HepG2 (cell line): Measurements from ENCODE around the gene P2RX5. TPM values are rescaled to one million over a fixed set of nuclear protein-coding genes. Genes with fewer than 3 reads are reported as not detected.

Experiments used
- ATAC-seq: fragments of 200-7000 bp; cut with Tn5 transposase; 3 replicates; pipeline ENCODE4 v1.9.1; 2020; ENCODE audit warnings: mild to moderate bottlenecking, moderate library complexity
- BruUV-seq: library from RNA; stranded (reverse); fragments of 400-500 nt; replicated peaks from 2 replicates; lab custom pipeline; 2021; lab: Mats Ljungman, UMichigan
- CTCF ChIA-PET: fragments of 300-600 bp; formaldehyde crosslinking; extraction: SDS; loops from one replicate; lab custom pipeline; 2021; ENCODE audit warnings: low total read pairs, inconsistent platforms, low intra/inter-chr PET ratio; lab: Yijun Ruan, JAX
- POLR2A ChIA-PET: fragments of 350-600 bp; sonication (Branson Sonifier 250); formaldehyde crosslinking; loops from one replicate; lab custom pipeline; 2020; ENCODE audit warnings: antibody characterized with exemption, inconsistent platforms; lab: Yijun Ruan, JAX
- DNase-seq: peaks from one replicate; pipeline ENCODE4 v3.0.0-alpha.2; 2015; ENCODE audit warnings: low spot score
- FAIRE-seq: peaks from 3 replicates; lab custom pipeline; 2011; peaks lifted over from hg19 to GRCh38; lab: Jason Lieb, UNC
- H2AFZ ChIP-seq: one replicate; pipeline ENCODE4 v1.6.1; 2011; ENCODE audit warnings: low read length, inconsistent platforms
- H3K27ac ChIP-seq: fragments of 300-600 bp; 3 replicates; pipeline ENCODE4 v1.8.0; 2011; ENCODE audit warnings: mixed run types, mild to moderate bottlenecking, mixed read lengths, low read length, inconsistent platforms; ENCODE audit not compliant: insufficient read depth; ENCODE audit errors: extremely low read length
- H3K27me3 ChIP-seq, 2 experiments: fragments of 200-600 bp in 1 of 2; 2 replicates in 1 of 2; 3 replicates in 1 of 2; pipeline versions ENCODE4 v1.6.0 to v1.8.0; 2011; ENCODE audit warnings: low read length in 2 of 2, mild to moderate bottlenecking in 2 of 2, moderate library complexity in 2 of 2, inconsistent platforms in 1 of 2; ENCODE audit not compliant: insufficient read depth in 2 of 2, control insufficient read depth in 1 of 2
- H3K36me3 ChIP-seq, 2 experiments: fragments of 200-600 bp in 1 of 2; replicated peaks in 1 of 2; 2 replicates in 1 of 2; 3 replicates in 1 of 2; pipeline versions ENCODE4 v1.5.1 to v1.8.0; 2011; ENCODE audit warnings: low read length in 2 of 2, inconsistent platforms in 1 of 2; ENCODE audit not compliant: insufficient read depth in 2 of 2, control insufficient read depth in 1 of 2
- H3K4me1 ChIP-seq: 2 replicates; pipeline ENCODE4 v1.5.1; 2012; ENCODE audit warnings: low read length, inconsistent platforms; ENCODE audit not compliant: insufficient read depth
- H3K4me2 ChIP-seq: 2 replicates; pipeline ENCODE4 v1.6.0; 2011; ENCODE audit warnings: low read depth, low read length, inconsistent platforms
- H3K4me3 ChIP-seq, 3 experiments: fragments of 200-600 bp in 1 of 3; sonication (generic), shearing (Covaris generic) in 1 of 3; replicated peaks in 1 of 3; 2 replicates each; pipeline ENCODE4 v1.5.1; 2011 to 2016; ENCODE audit warnings: low read length in 3 of 3, inconsistent platforms in 2 of 3, low read depth in 2 of 3, mild to moderate bottlenecking in 2 of 3, control low read depth in 1 of 3, mixed read lengths in 1 of 3; ENCODE audit not compliant: insufficient read depth in 1 of 3
- H3K79me2 ChIP-seq: one replicate; pipeline ENCODE4 v1.6.1; 2011; ENCODE audit warnings: low read length, inconsistent platforms; ENCODE audit not compliant: insufficient read depth
- H3K9ac ChIP-seq: 2 replicates; pipeline ENCODE4 v1.6.0; 2011; ENCODE audit warnings: mild to moderate bottlenecking, low read depth, low read length, inconsistent platforms; ENCODE audit not compliant: insufficient read depth
- H3K9me3 ChIP-seq: 2 replicates; pipeline ENCODE4 v1.5.1; 2012; ENCODE audit warnings: mild to moderate bottlenecking, low read length
- H4K20me1 ChIP-seq: 2 replicates; pipeline ENCODE4 v1.6.0; 2011; ENCODE audit warnings: inconsistent platforms, mild to moderate bottlenecking, low read length, moderate library complexity; ENCODE audit not compliant: insufficient read depth
- ADNP ChIP-seq: sonication (generic); formaldehyde crosslinking; IDR thresholded peaks from 2 replicates; pipeline ENCODE4 v1.4.0; 2020; ENCODE audit warnings: missing genetic modification reagents
- GLI4 ChIP-seq: sonication (generic); formaldehyde crosslinking; IDR thresholded peaks from 2 replicates; pipeline ENCODE4 v1.5.1; 2020; ENCODE audit warnings: missing genetic modification reagents, mild to moderate bottlenecking, moderate library complexity, borderline replicate concordance
- GTF2F1 ChIP-seq: fragments of 150-350 bp; IDR thresholded peaks from 2 replicates; pipeline ENCODE4 v1.6.1; 2014; ENCODE audit warnings: low read length
- IKZF1 ChIP-seq: fragments of 450-650 bp; IDR thresholded peaks from 2 replicates; pipeline ENCODE4 v1.7.1; 2016
- ISX ChIP-seq: sonication (generic); formaldehyde crosslinking; conservative IDR thresholded peaks from 2 replicates; pipeline ENCODE4 v1.5.0; 2020; ENCODE audit warnings: missing genetic modification reagents
- JARID2 ChIP-seq: sonication (generic); formaldehyde crosslinking; IDR thresholded peaks from 2 replicates; pipeline ENCODE4 v1.8.1; 2023; ENCODE audit warnings: missing genetic modification reagents, inconsistent platforms; ENCODE audit not compliant: insufficient replicate concordance
- LCORL ChIP-seq, 2 experiments: fragments of 450-650 bp in 1 of 2; sonication (generic) in 1 of 2; formaldehyde crosslinking in 1 of 2; IDR thresholded peaks; 2 replicates each; pipeline versions ENCODE4 v1.5.0 to v1.6.1; 2017 to 2020; ENCODE audit warnings: antibody characterized with exemption in 1 of 2, missing genetic modification reagents in 1 of 2
- NR2F6 ChIP-seq, 2 experiments: IDR thresholded peaks; 2 replicates each; pipeline ENCODE4 v1.6.1; 2016; ENCODE audit warnings: antibody characterized with exemption in 1 of 2, mild to moderate bottlenecking in 1 of 2
- REL ChIP-seq: sonication (generic); formaldehyde crosslinking; conservative IDR thresholded peaks from 2 replicates; pipeline ENCODE4 v1.8.0; 2022; ENCODE audit warnings: mild to moderate bottlenecking, missing genetic modification reagents, moderate library complexity
- SETDB1 ChIP-seq: sonication (generic); formaldehyde crosslinking; IDR thresholded peaks from 2 replicates; pipeline ENCODE4 v1.5.1; 2020; ENCODE audit warnings: missing genetic modification reagents, mild to moderate bottlenecking, borderline replicate concordance
- SP140L ChIP-seq: sonication (generic); formaldehyde crosslinking; IDR thresholded peaks from 2 replicates; pipeline ENCODE4 v1.4.0; 2020; ENCODE audit warnings: missing genetic modification reagents, borderline replicate concordance
- SRSF1 ChIP-seq: fragments of 200-400 bp; formaldehyde crosslinking; optimal IDR thresholded peaks from 2 replicates; pipeline ENCODE3; 2017; ENCODE audit warnings: mild to moderate bottlenecking, low read depth, low read length, moderate library complexity
- WIZ ChIP-seq: sonication (generic); formaldehyde crosslinking; IDR thresholded peaks from 2 replicates; pipeline ENCODE4 v1.5.1; 2020; ENCODE audit warnings: mild to moderate bottlenecking, missing genetic modification reagents
- ZFP36L1 ChIP-seq: sonication (generic); formaldehyde crosslinking; IDR thresholded peaks from 2 replicates; pipeline ENCODE4 v1.8.0; 2022; ENCODE audit warnings: mild to moderate bottlenecking, missing genetic modification reagents, moderate library complexity
- ZFP37 ChIP-seq: sonication (generic); formaldehyde crosslinking; IDR thresholded peaks from 2 replicates; pipeline ENCODE4 v1.4.0; 2020; ENCODE audit warnings: missing genetic modification reagents, borderline replicate concordance
- ZNF383 ChIP-seq: sonication (generic); formaldehyde crosslinking; IDR thresholded peaks from 2 replicates; pipeline ENCODE4 v1.4.0; 2020; ENCODE audit warnings: missing genetic modification reagents, mild to moderate bottlenecking, borderline replicate concordance
- ZNF549 ChIP-seq: sonication (generic); formaldehyde crosslinking; IDR thresholded peaks from 2 replicates; pipeline ENCODE4 v1.5.0; 2020; ENCODE audit warnings: missing genetic modification reagents
- ZNF607 ChIP-seq: sonication (generic); formaldehyde crosslinking; IDR thresholded peaks from 2 replicates; pipeline ENCODE4 v1.5.1; 2020; ENCODE audit warnings: missing genetic modification reagents, mild to moderate bottlenecking, borderline replicate concordance
- ZNF614 ChIP-seq: IDR thresholded peaks from 2 replicates; pipeline ENCODE4 v1.6.1; 2018; ENCODE audit warnings: missing biosample characterization, missing genetic modification reagents, inconsistent platforms, borderline replicate concordance
- ZNF749 ChIP-seq: sonication (generic); formaldehyde crosslinking; IDR thresholded peaks from 2 replicates; pipeline ENCODE4 v1.8.0; 2022; ENCODE audit warnings: mild to moderate bottlenecking, missing genetic modification reagents, moderate library complexity, borderline replicate concordance
- ZNF782 ChIP-seq: sonication (generic); formaldehyde crosslinking; IDR thresholded peaks from 2 replicates; pipeline ENCODE4 v1.4.0; 2020; ENCODE audit warnings: missing genetic modification reagents, mild to moderate bottlenecking, borderline replicate concordance
- WGBS: methylation state at CpG from one replicate; pipeline ENCODE4 v1.1.6; 2017; ENCODE audit warnings: low lambda C conversion rate; 5-methylcytosine and 5-hydroxymethylcytosine counted together
- in situ Hi-C: cut with HindIII; loops from 2 replicates; pipeline ENCODE4 v1.10.0; 2017; ENCODE audit warnings: low pct_unique_long_range_greater_than_20kb; ENCODE audit not compliant: extremely low pct_ligation_motif_present
- intact Hi-C: fragments of 100-400 bp; cut with micrococcal nuclease; formaldehyde crosslinking; loops from one replicate; pipeline ENCODE4 v1.10.0; 2022; ENCODE audit not compliant: unreplicated experiment
- polyA plus RNA-seq, 8 experiments: library from polyadenylated mRNA; depleted of rRNA in 3 of 8; stranded (reverse) in 7 of 8; unstranded in 1 of 8; fragments of >200 nt; fragmentation: Illumina TruSeq in 4 of 8; extraction: Trizol in 4 of 8; gene quantifications; 2 replicates each; pipeline versions ENCODE4 v1.2.1 to v1.2.3, GENCODE V29; 2011 to 2016; ENCODE audit warnings: low read depth in 4 of 8, missing spikeins in 1 of 8, mixed read lengths in 1 of 8; ENCODE audit not compliant: insufficient read depth in 1 of 8
- total RNA-seq, 5 experiments: library from RNA; depleted of rRNA; stranded (reverse); fragments of >200 nt; fragmentation: Illumina TruSeq; extraction: Trizol; gene quantifications; 2 replicates each; pipeline ENCODE4 v1.2.3, GENCODE V29; 2016; ENCODE audit warnings: low read depth in 1 of 5
- TF ChIP-seq, protein P1 (sequence below): sonication (generic); formaldehyde crosslinking; IDR thresholded peaks from 2 replicates; pipeline ENCODE4 v1.4.0; 2020; ENCODE audit warnings: mild to moderate bottlenecking, missing genetic modification reagents

P2RX5 gene
- total and polyA plus RNA-seq, 2 of the 13 experiments (the other 11 are each of a cell fraction or from before 2014, with no cell fraction given): 0.95 to 1.7 TPM

DNA sequence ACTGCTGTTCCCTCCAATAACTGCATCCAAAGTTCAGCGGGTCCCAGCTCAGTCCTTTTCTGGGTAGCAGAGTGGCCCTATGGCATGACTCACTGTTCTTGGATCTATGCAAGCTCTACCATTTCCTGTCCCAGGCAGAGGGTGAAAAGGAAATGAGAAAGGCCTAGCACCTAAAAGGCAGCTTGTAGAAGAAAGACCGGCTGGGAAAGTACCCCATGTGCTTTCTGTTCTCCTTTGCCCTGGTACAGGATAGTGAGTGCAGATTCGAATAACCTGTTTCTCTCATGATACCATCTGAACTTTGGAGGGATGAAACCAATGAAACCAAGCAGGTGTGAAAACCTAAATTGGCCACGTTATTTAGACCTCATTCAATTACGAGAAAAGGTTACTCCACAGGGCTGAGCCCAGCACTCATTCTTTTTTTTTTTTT, 15.0 kb upstream of the P2RX5 start (continued):
- TF ChIP-seq SP140L (CRISPR knock-in tag) (no peak), LCORL (IDR thresholded peaks at IDR 0.05) (no peak), LCORL (CRISPR knock-in tag; IDR thresholded peaks at IDR 0.05) (no peak)

DNA sequence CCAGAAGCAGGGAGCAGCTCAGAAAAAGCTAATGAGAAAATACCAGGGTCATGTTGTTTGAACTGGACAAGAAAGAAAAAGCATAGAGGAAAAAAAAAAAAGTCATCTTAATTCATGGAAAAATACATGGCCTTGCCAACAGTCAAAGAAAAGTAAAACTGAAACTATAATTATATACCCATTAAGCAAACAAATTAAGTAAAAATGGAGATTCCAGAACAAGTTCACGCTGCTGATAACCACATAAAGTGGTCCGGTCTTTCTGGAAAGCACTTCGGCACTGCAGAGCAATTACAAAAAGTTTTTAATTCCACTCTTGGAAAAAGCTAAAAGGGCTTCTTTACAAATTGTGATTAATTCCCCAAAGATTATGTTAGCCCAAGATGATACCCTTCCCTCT, 12.4 kb upstream of the P2RX5 start:
- H3K9me3 ChIP-seq: no peaks in the 10 kb centered on the region
- FAIRE-seq (no peak), ATAC-seq (no peak), DNase-seq (no peak)
- CTCF ChIA-PET: no interaction called here
- H3K4me1 ChIP-seq: no peaks in the 10 kb centered on the region
- H3K27ac ChIP-seq: no peak overlapping the region
- H4K20me1 ChIP-seq: no peaks in the 10 kb centered on the region
- H2AFZ ChIP-seq: no peak overlapping the region
- no peak overlapping the region for H3K4me2 ChIP-seq
- H3K9ac ChIP-seq: no peak overlapping the region
- no peak overlapping the region for H3K4me3 ChIP-seq
- in situ Hi-C loops (no loop called here), intact Hi-C loops (no loop called here)
- H3K79me2 ChIP-seq: no peaks in the 10 kb centered on the region
- TF ChIP-seq REL (CRISPR knock-in tag) (no peak), GLI4 (CRISPR knock-in tag) (no peak), ZNF614 (CRISPR knock-in tag) (no peak), WIZ (no peak), ZNF383 (CRISPR knock-in tag) (no peak), GTF2F1 (no peak), JARID2 (CRISPR knock-in tag) (no peak), ADNP (CRISPR knock-in tag) (no peak), SRSF1 (no peak), NR2F6 (IDR thresholded peaks at IDR 0.05) (no peak), NR2F6 (CRISPR knock-in tag; IDR thresholded peaks at IDR 0.05) (no peak), ZNF607 (CRISPR knock-in tag) (no peak), ISX (CRISPR knock-in tag) (no peak), ZNF782 (CRISPR knock-in tag) (no peak), ZNF549 (CRISPR knock-in tag) (no peak), ZFP36L1 (CRISPR knock-in tag) (no peak), SETDB1 (CRISPR knock-in tag) (no peak), ZFP37 (no peak), ZNF749 (CRISPR knock-in tag) (no peak), IKZF1 (no peak)
- TF ChIP-seq, protein P1, sequence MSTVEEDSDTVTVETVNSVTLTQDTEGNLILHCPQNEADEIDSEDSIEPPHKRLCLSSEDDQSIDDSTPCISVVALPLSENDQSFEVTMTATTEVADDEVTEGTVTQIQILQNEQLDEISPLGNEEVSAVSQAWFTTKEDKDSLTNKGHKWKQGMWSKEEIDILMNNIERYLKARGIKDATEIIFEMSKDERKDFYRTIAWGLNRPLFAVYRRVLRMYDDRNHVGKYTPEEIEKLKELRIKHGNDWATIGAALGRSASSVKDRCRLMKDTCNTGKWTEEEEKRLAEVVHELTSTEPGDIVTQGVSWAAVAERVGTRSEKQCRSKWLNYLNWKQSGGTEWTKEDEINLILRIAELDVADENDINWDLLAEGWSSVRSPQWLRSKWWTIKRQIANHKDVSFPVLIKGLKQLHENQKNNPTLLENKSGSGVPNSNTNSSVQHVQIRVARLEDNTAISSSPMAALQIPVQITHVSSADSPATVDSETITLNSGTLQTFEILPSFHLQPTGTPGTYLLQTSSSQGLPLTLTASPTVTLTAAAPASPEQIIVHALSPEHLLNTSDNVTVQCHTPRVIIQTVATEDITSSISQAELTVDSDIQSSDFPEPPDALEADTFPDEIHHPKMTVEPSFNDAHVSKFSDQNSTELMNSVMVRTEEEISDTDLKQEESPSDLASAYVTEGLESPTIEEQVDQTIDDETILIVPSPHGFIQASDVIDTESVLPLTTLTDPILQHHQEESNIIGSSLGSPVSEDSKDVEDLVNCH (CRISPR knock-in tag): no peak
- H3K27me3 ChIP-seq: peaks cover 0 to 3% of the 10 kb centered on the region in 2 experiments; a peak in 1 of 5 replicates
- POLR2A ChIA-PET: no interaction called here
- 74% methylated on average over 3 of the region's 3 CpGs for whole genome bisulfite sequencing
- H3K36me3 ChIP-seq: no peaks in the 10 kb centered on the region
- BruUV-seq: no TSS peak
